Lower lobe of right lung (tissue), 2 donors: ENCODE measurements around the gene TCN2. TPM values are rescaled to one million over a fixed set of nuclear protein-coding genes. Genes with fewer than 3 reads are reported as not detected.

Experiments used
- ATAC-seq, 2 donors: fragments of 200-7000 bp; cut with Tn5 transposase; one replicate each; pipeline ENCODE4 v1.9.1; 2020 to 2022; ENCODE audit warnings: mild to moderate bottlenecking in 2 of 2, moderate library complexity in 2 of 2
- DNase-seq: peaks from one replicate; pipeline ENCODE4 v3.0.0-alpha.2; 2020
- H3K27ac ChIP-seq: fragments of 200-600 bp; one replicate; pipeline ENCODE4 v1.8.0; 2022
- H3K27me3 ChIP-seq: fragments of 200-600 bp; one replicate; pipeline ENCODE4 v1.8.0; 2022; ENCODE audit warnings: low read depth
- H3K36me3 ChIP-seq: fragments of 200-600 bp; one replicate; pipeline ENCODE4 v1.8.0; 2022; ENCODE audit warnings: mild to moderate bottlenecking
- H3K4me1 ChIP-seq: fragments of 200-600 bp; one replicate; pipeline ENCODE4 v1.8.0; 2022
- H3K4me3 ChIP-seq: fragments of 200-600 bp; one replicate; pipeline ENCODE4 v1.8.0; 2022; ENCODE audit warnings: mild to moderate bottlenecking
- H3K9me3 ChIP-seq: fragments of 200-600 bp; one replicate; pipeline ENCODE4 v1.8.0; 2022
- intact Hi-C: fragments of 100-400 bp; cut with DNase I; formaldehyde crosslinking; loops from one replicate; pipeline ENCODE4 v1.11.0; 2022
- total RNA-seq: library from RNA; stranded (reverse); fragmentation: NEBNext Ultra II Directional; extraction: Animal tissue kit (Norgen Biotek cat#: 25700); gene quantifications from one replicate; pipeline ENCODE4 v1.2.1, GENCODE V29; 2021
- TF ChIP-seq, protein P1 (sequence below): fragments of 200-600 bp; IDR thresholded peaks from one replicate; pipeline ENCODE4 v1.8.0; 2022; ENCODE audit warnings: antibody characterized with exemption, mild to moderate bottlenecking
- donor health status: DM: no; HTN: yes; CAD: no; lungs with severe emphysema.

Gene TCN2
- total RNA-seq, 1 donor from 2014 or later: 44.2 TPM

- peak overlapping the region; percentile 86 for H3K27ac ChIP-seq
- H3K4me1 ChIP-seq: peaks cover 43% of the 10 kb centered on the region
- H3K36me3 ChIP-seq: peaks cover 17% of the 10 kb centered on the region
- ATAC-seq (no peak), DNase-seq (no peak)
- no peaks in the 10 kb centered on the region for H3K9me3 ChIP-seq
- intact Hi-C loops: no loop called here
- no peaks in the 10 kb centered on the region for H3K27me3 ChIP-seq
- TF ChIP-seq, protein P1, sequence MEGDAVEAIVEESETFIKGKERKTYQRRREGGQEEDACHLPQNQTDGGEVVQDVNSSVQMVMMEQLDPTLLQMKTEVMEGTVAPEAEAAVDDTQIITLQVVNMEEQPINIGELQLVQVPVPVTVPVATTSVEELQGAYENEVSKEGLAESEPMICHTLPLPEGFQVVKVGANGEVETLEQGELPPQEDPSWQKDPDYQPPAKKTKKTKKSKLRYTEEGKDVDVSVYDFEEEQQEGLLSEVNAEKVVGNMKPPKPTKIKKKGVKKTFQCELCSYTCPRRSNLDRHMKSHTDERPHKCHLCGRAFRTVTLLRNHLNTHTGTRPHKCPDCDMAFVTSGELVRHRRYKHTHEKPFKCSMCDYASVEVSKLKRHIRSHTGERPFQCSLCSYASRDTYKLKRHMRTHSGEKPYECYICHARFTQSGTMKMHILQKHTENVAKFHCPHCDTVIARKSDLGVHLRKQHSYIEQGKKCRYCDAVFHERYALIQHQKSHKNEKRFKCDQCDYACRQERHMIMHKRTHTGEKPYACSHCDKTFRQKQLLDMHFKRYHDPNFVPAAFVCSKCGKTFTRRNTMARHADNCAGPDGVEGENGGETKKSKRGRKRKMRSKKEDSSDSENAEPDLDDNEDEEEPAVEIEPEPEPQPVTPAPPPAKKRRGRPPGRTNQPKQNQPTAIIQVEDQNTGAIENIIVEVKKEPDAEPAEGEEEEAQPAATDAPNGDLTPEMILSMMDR: no peak
- peak overlapping the region; percentile 79 for H3K4me3 ChIP-seq
These were observed 441 bp downstream of the TCN2 start for GRCh38 chr22:30607300-30607930.

DNA sequence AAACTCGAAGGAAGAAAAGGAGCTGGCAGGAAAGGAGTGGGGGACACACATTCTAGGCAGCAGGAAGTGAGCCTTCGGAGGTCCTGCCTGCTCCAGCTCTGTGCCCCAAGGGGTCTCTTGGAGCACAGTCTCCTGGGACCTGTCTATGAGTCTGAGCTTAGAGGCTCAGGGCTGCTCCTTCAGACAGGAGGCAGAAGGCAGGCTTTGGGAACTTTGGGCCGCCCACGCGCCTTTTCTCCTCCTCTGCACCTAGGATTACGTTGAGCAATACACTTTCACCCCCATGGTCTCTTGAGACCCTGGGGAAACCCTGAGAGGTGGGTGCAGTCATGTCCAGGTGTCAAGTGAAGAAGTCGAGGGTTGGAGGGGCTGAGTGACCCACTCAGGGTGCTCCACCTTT, 965 bp downstream of the TCN2 start:
- H3K36me3 ChIP-seq: peaks cover 22% of the 10 kb centered on the region
- H3K4me1 ChIP-seq: peaks cover 43% of the 10 kb centered on the region
- H3K9me3 ChIP-seq: no peaks in the 10 kb centered on the region
- DNase-seq (no peak), ATAC-seq (no peak)
- peak overlapping the region; percentile 86 for H3K27ac ChIP-seq
- intact Hi-C loops: no loop called here
- H3K27me3 ChIP-seq: no peaks in the 10 kb centered on the region
- peak overlapping the region; percentile 79 for H3K4me3 ChIP-seq
- TF ChIP-seq, protein P1: no peak

DNA sequence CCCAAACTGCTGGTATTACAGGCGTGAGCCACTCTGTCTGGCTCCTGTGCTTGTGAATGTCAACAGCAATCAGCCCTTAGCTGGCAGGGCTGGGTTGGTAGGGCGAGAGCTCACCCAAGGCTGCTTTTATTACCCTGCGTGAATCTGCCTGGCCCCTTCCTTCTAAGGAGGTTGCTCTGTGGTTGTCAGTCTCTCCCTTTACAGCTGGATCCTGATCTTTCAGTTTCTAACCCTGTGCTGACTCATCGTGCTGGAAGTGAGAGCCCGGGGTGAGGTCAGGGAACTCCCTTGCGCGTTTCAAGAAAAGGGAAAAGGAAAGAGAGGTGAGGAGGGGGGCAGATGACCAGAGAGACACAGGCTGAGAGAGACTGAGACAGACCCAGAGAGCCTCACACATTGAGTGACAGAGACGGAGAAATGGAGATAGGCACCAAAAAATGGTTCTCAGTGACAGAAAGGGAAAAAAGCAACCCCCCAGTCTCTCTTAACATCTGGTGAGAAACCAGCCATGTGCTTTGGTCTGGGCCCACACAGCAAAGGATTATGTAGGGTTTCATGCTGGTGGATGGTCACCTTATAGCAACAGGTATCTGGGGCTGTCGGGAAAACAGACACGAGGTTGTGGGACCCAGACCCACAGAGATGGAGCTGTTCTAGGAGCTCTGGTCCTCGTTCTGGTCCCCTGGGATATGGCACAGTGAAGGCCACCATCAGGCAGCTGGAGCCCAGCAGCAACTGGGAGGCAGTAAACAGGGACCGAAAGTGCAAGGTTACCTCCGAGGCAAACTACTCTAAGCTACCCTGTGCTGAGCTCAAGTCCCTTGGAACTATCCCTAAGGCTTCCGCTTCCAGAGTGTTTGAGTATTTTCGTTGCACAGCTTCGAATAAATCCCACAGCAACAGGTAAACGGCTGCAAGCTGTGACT, 2.5 kb downstream of the TCN2 start:
- intact Hi-C loops: no loop called here
- Histone ChIP-seq H3K36me3 (peaks cover 34% of the 10 kb centered on the region), H3K27ac (peak overlapping the region; percentile 86), H3K4me1 (peaks cover 43% of the 10 kb centered on the region), H3K27me3 (no peaks in the 10 kb centered on the region), H3K4me3 (peak overlapping the region; percentile 17), H3K9me3 (no peaks in the 10 kb centered on the region)
- DNase-seq: no peak
- TF ChIP-seq, protein P1: no peak
- peak; percentile 61 to 67 for ATAC-seq

DNA sequence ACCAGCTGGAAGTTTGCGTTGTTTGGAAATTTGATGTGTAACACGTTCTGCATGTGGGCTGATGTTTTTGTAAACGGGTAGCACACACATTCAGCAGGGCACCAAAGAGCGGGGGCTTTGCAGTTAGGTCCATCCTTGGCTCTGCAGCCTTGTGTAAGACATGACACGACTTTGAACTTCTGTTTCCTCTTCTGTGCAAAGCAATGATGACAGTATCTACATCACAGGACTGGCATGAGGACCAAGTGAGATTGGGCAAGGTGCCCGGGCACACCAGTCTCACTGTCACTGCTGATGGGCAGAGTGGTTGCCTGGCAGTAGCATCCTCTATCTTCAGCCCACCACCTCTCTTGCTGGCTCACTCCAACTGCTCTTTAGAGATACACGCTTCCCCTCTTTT, 3.3 kb downstream of the TCN2 start:
- H3K9me3 ChIP-seq: no peaks in the 10 kb centered on the region
- TF ChIP-seq, protein P1: no peak
- H3K27ac ChIP-seq: peak overlapping the region; percentile 86
- intact Hi-C loops: no loop called here
- H3K27me3 ChIP-seq: no peaks in the 10 kb centered on the region
- peaks cover 34% of the 10 kb centered on the region for H3K36me3 ChIP-seq
- ATAC-seq (peak; percentile 18 to 34), DNase-seq (peak; percentile 75)
- H3K4me3 ChIP-seq: no peak overlapping the region
- peaks cover 38% of the 10 kb centered on the region for H3K4me1 ChIP-seq

DNA sequence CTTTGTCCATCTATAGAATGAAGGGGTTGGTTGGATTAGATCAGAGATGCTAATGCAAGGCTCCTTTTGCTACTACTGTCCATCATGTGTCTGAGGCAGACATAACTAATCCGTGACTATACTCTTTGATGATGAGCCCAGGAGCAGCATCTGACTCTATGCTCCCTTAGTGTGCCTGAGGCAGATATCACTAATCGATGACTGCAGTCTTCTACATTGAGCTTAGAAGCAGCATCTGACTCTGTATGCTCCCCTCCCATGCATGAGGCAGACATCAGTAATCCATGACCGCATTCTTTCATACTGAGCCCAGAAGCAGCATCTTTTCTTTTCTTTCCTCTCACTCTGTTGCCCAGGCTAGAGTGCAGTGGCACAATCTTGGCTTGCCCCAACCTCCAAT, 4.2 kb downstream of the TCN2 start:
- peaks cover 29% of the 10 kb centered on the region for H3K4me1 ChIP-seq
- DNase-seq: no peak
- TF ChIP-seq, protein P1: no peak
- no peak overlapping the region for H3K27ac ChIP-seq
- intact Hi-C loops: no loop called here
- no peak for ATAC-seq
- H3K27me3 ChIP-seq: no peaks in the 10 kb centered on the region
- H3K4me3 ChIP-seq: no peak overlapping the region
- H3K9me3 ChIP-seq: no peaks in the 10 kb centered on the region
- H3K36me3 ChIP-seq: peaks cover 34% of the 10 kb centered on the region
